Neural progenitor cell (in vitro differentiated cells): ENCODE results near the gene NFKB1. TPM values are rescaled to one million over a fixed set of nuclear protein-coding genes. Genes with fewer than 3 reads are reported as not detected.
"Not testable (repeated sequence)": the region's sequence is repeated elsewhere in the genome, so short reads cannot be mapped to it uniquely, and the experiment has no call there.

Experiments used
- DNase-seq: peaks from one replicate; pipeline ENCODE4 v3.0.0-alpha.2; 2016; ENCODE audit warnings: low spot score
- H2AFZ ChIP-seq: fragments of 200-600 bp; sonication (generic); replicated peaks from 2 replicates; pipeline ENCODE4 v1.6.1; 2016; ENCODE audit warnings: antibody characterized with exemption
- H3F3A ChIP-seq: fragments of 200-600 bp; sonication (generic); 2 replicates; pipeline ENCODE4 v1.6.1; 2016; ENCODE audit warnings: antibody characterized with exemption, low read depth
- H3K27ac ChIP-seq: fragments of 200-600 bp; sonication (generic); 2 replicates; pipeline ENCODE4 v1.5.1; 2016; ENCODE audit warnings: mild to moderate bottlenecking
- H3K27me3 ChIP-seq: fragments of 200-600 bp; sonication (generic); 2 replicates; pipeline ENCODE4 v1.6.1; 2016; ENCODE audit warnings: mild to moderate bottlenecking, moderate library complexity
- H3K36me3 ChIP-seq: fragments of 200-600 bp; sonication (generic); 2 replicates; pipeline ENCODE4 v1.5.1; 2016
- H3K4me1 ChIP-seq: fragments of 200-600 bp; sonication (generic); 2 replicates; pipeline ENCODE4 v1.6.1; 2016; ENCODE audit warnings: mixed run types
- H3K4me2 ChIP-seq: fragments of 200-600 bp; sonication (generic); 2 replicates; pipeline ENCODE4 v1.6.1; 2016
- H3K4me3 ChIP-seq: fragments of 200-600 bp; sonication (generic); 2 replicates; pipeline ENCODE4 v1.5.1; 2016
- H3K79me2 ChIP-seq: fragments of 200-600 bp; sonication (generic); 2 replicates; pipeline ENCODE4 v1.6.1; 2016; ENCODE audit warnings: low read depth
- H3K9ac ChIP-seq: fragments of 200-600 bp; sonication (generic); 2 replicates; pipeline ENCODE4 v1.6.1; 2016
- H3K9me3 ChIP-seq: fragments of 200-600 bp; sonication (generic); 2 replicates; pipeline ENCODE4 v1.5.1; 2016; ENCODE audit warnings: low read depth
- H4K20me1 ChIP-seq: fragments of 200-600 bp; sonication (generic); 2 replicates; pipeline ENCODE4 v1.6.1; 2016; ENCODE audit warnings: low read depth
- H3K27ac Mint-ChIP-seq: 3 replicates; pipeline ENCODE4 v1.8.0; 2021; ENCODE audit warnings: mixed read lengths
- H3K27me3 Mint-ChIP-seq: 2 replicates; pipeline ENCODE4 v1.8.0; 2022; ENCODE audit warnings: low read depth, mild to moderate bottlenecking, inconsistent platforms, moderate library complexity, mixed read lengths; ENCODE audit not compliant: insufficient read depth
- H3K36me3 Mint-ChIP-seq: 3 replicates; pipeline ENCODE4 v1.8.0; 2021; ENCODE audit warnings: mixed read lengths
- H3K4me1 Mint-ChIP-seq: 3 replicates; pipeline ENCODE4 v1.8.0; 2021; ENCODE audit warnings: mixed read lengths
- H3K4me3 Mint-ChIP-seq: 3 replicates; pipeline ENCODE4 v1.8.0; 2021; ENCODE audit warnings: mild to moderate bottlenecking, moderate library complexity, mixed read lengths
- H3K9me3 Mint-ChIP-seq: 3 replicates; pipeline ENCODE4 v1.8.0; 2020; ENCODE audit warnings: mixed read lengths
- EZH2 ChIP-seq: fragments of 200-600 bp; sonication (generic); IDR thresholded peaks from 2 replicates; pipeline ENCODE4 v1.6.1; 2017; ENCODE audit warnings: antibody characterized with exemption, mild to moderate bottlenecking, moderate library complexity
- EZH2phosphoT487 ChIP-seq: fragments of 200-600 bp; sonication (generic); IDR thresholded peaks from 2 replicates; pipeline ENCODE4 v1.6.1; 2017; ENCODE audit warnings: antibody characterized with exemption
- total RNA-seq: library from RNA; depleted of rRNA; stranded (reverse); fragments of >200 nt; gene quantifications from 2 replicates; pipeline ENCODE4 v1.2.3, GENCODE V29; 2015; ENCODE audit warnings: low replicate concordance
- TF ChIP-seq, protein P1 (sequence below): fragments of 200-600 bp; sonication (generic); IDR thresholded peaks from 2 replicates; pipeline ENCODE4 v1.5.1; 2017; ENCODE audit warnings: antibody characterized with exemption, mild to moderate bottlenecking

The NFKB1 gene
- total RNA-seq, 1 donor from 2014 or later = 14.1 TPM

DNA sequence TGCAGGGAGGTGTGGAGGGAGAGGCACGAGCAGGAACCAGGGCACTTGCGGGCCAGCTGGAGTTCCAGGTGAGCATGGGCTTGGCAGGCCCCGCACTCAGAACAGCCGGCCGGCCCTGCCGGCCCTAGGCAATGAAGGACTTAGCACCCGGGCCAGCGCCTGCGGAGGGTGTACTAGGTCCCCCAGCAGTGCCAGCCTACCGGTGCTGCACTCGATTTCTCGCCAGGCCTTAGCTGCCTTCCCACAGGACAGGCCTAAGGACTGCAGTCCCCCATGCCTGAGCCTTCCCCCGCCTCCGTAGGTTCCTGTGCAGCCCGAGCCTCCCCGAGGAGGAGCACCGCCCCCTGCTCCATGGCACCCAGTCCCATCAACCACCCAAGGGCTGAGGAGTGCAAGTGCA lies 18.0 kb upstream of the NFKB1 start:
- no peak overlapping the region for H2AFZ ChIP-seq
- H3K36me3 ChIP-seq = no peaks in the 10 kb centered on the region
- no peaks in the 10 kb centered on the region for H3K4me1 Mint-ChIP-seq
- H3F3A ChIP-seq = no peaks in the 10 kb centered on the region
- H3K27me3 Mint-ChIP-seq = no peaks in the 10 kb centered on the region
- no peak overlapping the region for H3K27ac Mint-ChIP-seq
- TF ChIP-seq EZH2 (no peak), EZH2phosphoT487 (no peak)
- TF ChIP-seq, protein P1, sequence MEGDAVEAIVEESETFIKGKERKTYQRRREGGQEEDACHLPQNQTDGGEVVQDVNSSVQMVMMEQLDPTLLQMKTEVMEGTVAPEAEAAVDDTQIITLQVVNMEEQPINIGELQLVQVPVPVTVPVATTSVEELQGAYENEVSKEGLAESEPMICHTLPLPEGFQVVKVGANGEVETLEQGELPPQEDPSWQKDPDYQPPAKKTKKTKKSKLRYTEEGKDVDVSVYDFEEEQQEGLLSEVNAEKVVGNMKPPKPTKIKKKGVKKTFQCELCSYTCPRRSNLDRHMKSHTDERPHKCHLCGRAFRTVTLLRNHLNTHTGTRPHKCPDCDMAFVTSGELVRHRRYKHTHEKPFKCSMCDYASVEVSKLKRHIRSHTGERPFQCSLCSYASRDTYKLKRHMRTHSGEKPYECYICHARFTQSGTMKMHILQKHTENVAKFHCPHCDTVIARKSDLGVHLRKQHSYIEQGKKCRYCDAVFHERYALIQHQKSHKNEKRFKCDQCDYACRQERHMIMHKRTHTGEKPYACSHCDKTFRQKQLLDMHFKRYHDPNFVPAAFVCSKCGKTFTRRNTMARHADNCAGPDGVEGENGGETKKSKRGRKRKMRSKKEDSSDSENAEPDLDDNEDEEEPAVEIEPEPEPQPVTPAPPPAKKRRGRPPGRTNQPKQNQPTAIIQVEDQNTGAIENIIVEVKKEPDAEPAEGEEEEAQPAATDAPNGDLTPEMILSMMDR = no peak
- H3K4me3 Mint-ChIP-seq = no peak overlapping the region
- no peaks in the 10 kb centered on the region for H3K36me3 Mint-ChIP-seq
- no peak overlapping the region for H3K27ac ChIP-seq
- H3K79me2 ChIP-seq = no peaks in the 10 kb centered on the region
- H3K27me3 ChIP-seq = no peaks in the 10 kb centered on the region
- H3K9me3 ChIP-seq = no peaks in the 10 kb centered on the region
- no peaks in the 10 kb centered on the region for H4K20me1 ChIP-seq
- H3K4me2 ChIP-seq = no peak overlapping the region
- H3K9me3 Mint-ChIP-seq = peaks cover 14% of the 10 kb centered on the region
- H3K9ac ChIP-seq = no peak overlapping the region
- H3K4me1 ChIP-seq = no peaks in the 10 kb centered on the region
- DNase-seq = no peak
- no peak overlapping the region for H3K4me3 ChIP-seq

DNA sequence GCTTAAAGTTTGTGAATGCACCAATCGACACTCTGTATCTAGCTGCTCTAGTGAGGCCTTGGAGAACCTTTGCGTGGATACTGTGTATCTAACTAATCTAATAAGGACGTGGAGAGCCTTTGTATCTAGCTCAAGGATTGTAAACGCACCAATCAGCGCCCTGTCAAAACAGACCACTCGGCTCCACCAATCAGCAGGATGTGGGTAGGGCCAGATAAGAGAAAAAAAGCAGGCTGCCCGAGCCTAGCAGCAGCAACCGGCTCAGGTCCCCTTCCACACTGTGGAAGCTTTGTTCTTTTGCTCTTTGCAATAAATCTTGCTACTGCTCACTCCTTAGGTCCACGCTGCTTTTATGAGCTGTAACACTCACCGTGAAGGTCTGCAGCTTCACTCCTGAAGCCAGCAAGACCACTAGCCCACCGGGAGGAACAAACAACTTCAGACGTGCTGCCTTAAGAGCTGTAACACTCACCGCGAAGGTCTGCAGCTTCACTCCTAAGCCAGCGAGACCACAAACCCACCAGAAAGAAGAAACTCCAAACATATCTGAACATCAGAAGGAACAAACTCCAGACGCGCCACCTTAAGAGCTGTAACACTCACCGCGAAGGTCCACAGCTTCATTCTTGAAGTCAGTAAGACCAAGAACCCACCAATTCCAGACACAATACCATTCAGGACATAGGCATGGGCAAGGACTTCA lies 17.0 kb upstream of the NFKB1 start:
- H3K36me3 ChIP-seq, H3K27ac ChIP-seq, H3K79me2 ChIP-seq, H3K27me3 Mint-ChIP-seq, H3K4me3 Mint-ChIP-seq, H3K9ac ChIP-seq, H3F3A ChIP-seq, H3K4me1 Mint-ChIP-seq, H3K9me3 ChIP-seq, H3K4me3 ChIP-seq, H3K36me3 Mint-ChIP-seq, H2AFZ ChIP-seq, H3K27me3 ChIP-seq, H3K4me2 ChIP-seq, DNase-seq, H4K20me1 ChIP-seq, H3K27ac Mint-ChIP-seq, H3K4me1 ChIP-seq: not testable (repeated sequence)
- peaks cover 16% of the 10 kb centered on the region for H3K9me3 Mint-ChIP-seq

DNA sequence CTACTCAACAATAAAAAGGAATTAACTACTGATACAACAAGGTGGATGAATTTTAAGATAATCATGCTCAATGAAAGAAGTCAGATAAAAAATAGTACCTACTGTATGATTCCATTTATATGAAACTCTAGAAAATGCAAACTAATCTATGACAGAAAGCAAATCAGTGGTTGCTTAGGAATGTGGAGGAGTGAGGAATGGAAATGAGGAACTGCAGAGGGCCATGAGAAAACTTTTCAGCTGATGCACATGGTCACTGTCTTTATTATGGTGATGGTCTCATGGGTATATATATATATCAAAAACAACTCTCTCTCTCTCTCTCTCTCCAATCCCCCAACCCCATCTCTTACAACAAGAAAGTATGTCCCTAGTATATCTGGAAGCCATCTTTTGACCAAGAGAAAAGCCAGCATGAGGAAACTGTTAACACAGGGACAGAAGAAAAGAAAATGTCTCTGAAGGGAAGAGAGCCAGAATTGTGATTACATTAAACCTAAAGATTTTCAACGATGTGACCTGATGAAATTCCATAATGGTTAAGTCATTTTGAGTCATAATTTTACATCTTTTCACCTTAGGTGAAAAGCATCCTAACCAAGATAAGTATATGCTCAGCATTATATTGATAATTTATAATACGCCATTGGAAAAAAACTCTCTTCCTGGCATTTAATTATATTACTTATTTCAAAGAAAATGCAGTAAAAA lies 8.5 kb upstream of the NFKB1 start:
- no peaks in the 10 kb centered on the region for H3K27me3 ChIP-seq
- H3K27ac Mint-ChIP-seq = no peak overlapping the region

More for the DNA sequence above, 8.5 kb upstream of the NFKB1 start:
- no peak overlapping the region for H3K4me3 Mint-ChIP-seq
- no peak overlapping the region for H3K27ac ChIP-seq
- TF ChIP-seq, protein P1 = no peak
- TF ChIP-seq EZH2 = no peak
- TF ChIP-seq EZH2phosphoT487 = no peak
- no peaks in the 10 kb centered on the region for H3K36me3 ChIP-seq
- no peaks in the 10 kb centered on the region for H3K9me3 ChIP-seq
- H3F3A ChIP-seq = no peaks in the 10 kb centered on the region
- no peak overlapping the region for H3K4me3 ChIP-seq
- H3K4me2 ChIP-seq = no peak overlapping the region
- DNase-seq = no peak
- no peaks in the 10 kb centered on the region for H3K27me3 Mint-ChIP-seq
- H3K79me2 ChIP-seq = no peaks in the 10 kb centered on the region
- no peaks in the 10 kb centered on the region for H3K4me1 ChIP-seq
- no peaks in the 10 kb centered on the region for H4K20me1 ChIP-seq
- peaks cover 2% of the 10 kb centered on the region for H3K9me3 Mint-ChIP-seq
- H3K4me1 Mint-ChIP-seq = no peaks in the 10 kb centered on the region
- H2AFZ ChIP-seq = no peak overlapping the region
- no peaks in the 10 kb centered on the region for H3K36me3 Mint-ChIP-seq
- no peak overlapping the region for H3K9ac ChIP-seq
